Parathyroid adenoma (tissue), 2 donors: Measurements from ENCODE around the gene ZC3HAV1.
"Not testable (repeated sequence)": the region's sequence is repeated elsewhere in the genome, so short reads cannot be mapped to it uniquely, and the experiment has no call there.

Experiments used
- H2AFZ ChIP-seq: fragments of 300-600 bp; sonication (generic); one replicate; pipeline ENCODE4 v1.7.0; 2017; ENCODE audit warnings: antibody characterized with exemption, mild to moderate bottlenecking
- H3K27ac ChIP-seq: fragments of 300-600 bp; sonication (generic); one replicate; pipeline ENCODE4 v1.7.0; 2017
- H3K27me3 ChIP-seq: fragments of 300-600 bp; sonication (generic); one replicate; pipeline ENCODE4 v1.7.0; 2017; ENCODE audit warnings: low read length; ENCODE audit not compliant: control insufficient read depth, insufficient read depth
- H3K36me3 ChIP-seq: fragments of 300-600 bp; sonication (generic); one replicate; pipeline ENCODE4 v1.7.0; 2017; ENCODE audit warnings: low read length; ENCODE audit not compliant: control insufficient read depth, insufficient read depth
- H3K4me1 ChIP-seq: fragments of 300-600 bp; sonication (generic); one replicate; pipeline ENCODE4 v1.7.0; 2017; ENCODE audit warnings: control low read depth
- H3K4me2 ChIP-seq: fragments of 300-600 bp; sonication (generic); one replicate; pipeline ENCODE4 v1.7.0; 2017; ENCODE audit warnings: low read length
- H3K4me3 ChIP-seq: fragments of 300-600 bp; sonication (generic); one replicate; pipeline ENCODE4 v1.7.0; 2017; ENCODE audit warnings: low read depth, low read length
- H3K79me2 ChIP-seq: fragments of 300-600 bp; sonication (generic); one replicate; pipeline ENCODE4 v1.7.0; 2017; ENCODE audit warnings: control low read depth
- H3K9ac ChIP-seq: fragments of 300-600 bp; sonication (generic); one replicate; pipeline ENCODE4 v1.7.0; 2017; ENCODE audit warnings: mild to moderate bottlenecking
- H3K9me3 ChIP-seq: fragments of 300-600 bp; sonication (generic); one replicate; pipeline ENCODE4 v1.7.0; 2017; ENCODE audit warnings: low read length; ENCODE audit not compliant: control insufficient read depth
- CTCF ChIP-seq: fragments of 300-600 bp; sonication (generic); IDR thresholded peaks from one replicate; pipeline ENCODE4 v1.7.0; 2017; ENCODE audit warnings: antibody characterized with exemption, mild to moderate bottlenecking
- donor health status: primary hyperparathyroidism.

ZC3HAV1 gene

GRCh38 chr7:139109983-139110411 lies 477 bp upstream of the ZC3HAV1 start:
- no peak overlapping the region for H3K9ac ChIP-seq
- H3K36me3 ChIP-seq = no peaks in the 10 kb centered on the region
- H3K9me3 ChIP-seq = no peaks in the 10 kb centered on the region
- H2AFZ ChIP-seq = peak overlapping the region; percentile 92
- H3K4me3 ChIP-seq = peak overlapping the region; percentile 78
- no peaks in the 10 kb centered on the region for H3K4me1 ChIP-seq
- TF ChIP-seq CTCF = no peak
- peak overlapping the region; percentile 89 for H3K27ac ChIP-seq
- H3K4me2 ChIP-seq = peak overlapping the region; percentile 86
- peaks cover 14% of the 10 kb centered on the region for H3K79me2 ChIP-seq
- no peaks in the 10 kb centered on the region for H3K27me3 ChIP-seq

GRCh38 chr7:139108266-139109187 lies 993 bp downstream of the ZC3HAV1 start:
- no peaks in the 10 kb centered on the region for H3K27me3 ChIP-seq
- peaks cover 25% of the 10 kb centered on the region for H3K79me2 ChIP-seq
- no peak for TF ChIP-seq CTCF
- peak overlapping the region; percentile 89 for H3K27ac ChIP-seq
- H3K36me3 ChIP-seq = no peaks in the 10 kb centered on the region
- peak overlapping the region; percentile 55 for H3K9ac ChIP-seq
- no peaks in the 10 kb centered on the region for H3K9me3 ChIP-seq
- H3K4me2 ChIP-seq = peak overlapping the region; percentile 86
- no peaks in the 10 kb centered on the region for H3K4me1 ChIP-seq
- H2AFZ ChIP-seq = peak overlapping the region; percentile 92
- peak overlapping the region; percentile 78 for H3K4me3 ChIP-seq

GRCh38 chr7:139106959-139107358 lies 2.6 kb downstream of the ZC3HAV1 start:
- peaks cover 35% of the 10 kb centered on the region for H3K79me2 ChIP-seq
- H3K4me3 ChIP-seq = no peak overlapping the region
- H3K36me3 ChIP-seq = no peaks in the 10 kb centered on the region
- no peaks in the 10 kb centered on the region for H3K27me3 ChIP-seq
- H3K9me3 ChIP-seq = no peaks in the 10 kb centered on the region
- no peaks in the 10 kb centered on the region for H3K4me1 ChIP-seq
- no peak for TF ChIP-seq CTCF
- H3K27ac ChIP-seq = no peak overlapping the region
- H3K4me2 ChIP-seq = no peak overlapping the region
- H2AFZ ChIP-seq = no peak overlapping the region
- no peak overlapping the region for H3K9ac ChIP-seq

GRCh38 chr7:139106227-139106626 lies 3.3 kb downstream of the ZC3HAV1 start:
- H2AFZ ChIP-seq, H3K27me3 ChIP-seq, H3K27ac ChIP-seq, H3K4me2 ChIP-seq, H3K4me3 ChIP-seq, H3K9ac ChIP-seq, H3K4me1 ChIP-seq, H3K36me3 ChIP-seq, H3K9me3 ChIP-seq: not testable (repeated sequence)
- H3K79me2 ChIP-seq = peaks cover 36% of the 10 kb centered on the region

GRCh38 chr7:139105484-139105883 lies 4.0 kb downstream of the ZC3HAV1 start:
- no peaks in the 10 kb centered on the region for H3K9me3 ChIP-seq
- no peak for TF ChIP-seq CTCF
- H3K9ac ChIP-seq = no peak overlapping the region
- H2AFZ ChIP-seq = no peak overlapping the region
- no peaks in the 10 kb centered on the region for H3K27me3 ChIP-seq
- H3K4me2 ChIP-seq = no peak overlapping the region
- no peaks in the 10 kb centered on the region for H3K4me1 ChIP-seq
- peaks cover 36% of the 10 kb centered on the region for H3K79me2 ChIP-seq
- no peaks in the 10 kb centered on the region for H3K36me3 ChIP-seq
- no peak overlapping the region for H3K4me3 ChIP-seq
- no peak overlapping the region for H3K27ac ChIP-seq
